Sigmoid colon (tissue), 7 donors: ENCODE measurements around the gene PREB. TPM values are rescaled to one million over a fixed set of nuclear protein-coding genes. Genes with fewer than 3 reads are reported as not detected.
A peak's percentile ranks its signal among the peaks of the same experiment; 100 is the strongest.

Experiments
- DNase-seq: peaks from one replicate; pipeline ENCODE4 v3.0.0-alpha.2; 2019
- H3K27ac ChIP-seq, 4 donors: fragments of 200-600 bp; sonication (generic); one replicate each; pipeline ENCODE4 v1.5.1; 2016 to 2019; ENCODE audit warnings: mild to moderate bottlenecking in 1 of 4
- H3K27me3 ChIP-seq, 3 donors: fragments of 200-600 bp; sonication (generic); one replicate each; pipeline ENCODE4 v1.5.1; 2019; ENCODE audit warnings: mild to moderate bottlenecking in 1 of 3
- H3K36me3 ChIP-seq, 4 donors: fragments of 200-600 bp; sonication (generic); one replicate each; pipeline ENCODE4 v1.5.1; 2016 to 2019
- H3K4me1 ChIP-seq, 4 donors: fragments of 200-600 bp; sonication (generic); one replicate each; pipeline ENCODE4 v1.5.1; 2017 to 2019
- H3K4me3 ChIP-seq, 4 donors: fragments of 200-600 bp; sonication (generic); one replicate each; pipeline ENCODE4 v1.5.1; 2017 to 2019; ENCODE audit warnings: mild to moderate bottlenecking in 2 of 4, moderate library complexity in 1 of 4
- H3K9me3 ChIP-seq, 4 donors: fragments of 200-600 bp in 3 of 4; sonication (generic) in 3 of 4; one replicate each; pipeline versions ENCODE4 v1.5.1 to v1.6.1; 2013 to 2019
- CTCF ChIP-seq, 4 experiments: fragments of 450-650 bp in 3 of 4; fragments of 200-600 bp in 1 of 4; IDR thresholded peaks; one replicate each; pipeline ENCODE4 v1.5.1; 2016 to 2019; ENCODE audit warnings: antibody characterized with exemption in 4 of 4, mild to moderate bottlenecking in 3 of 4, moderate library complexity in 2 of 4
- EP300 ChIP-seq, 4 donors: sonication (generic); formaldehyde crosslinking; IDR thresholded peaks; one replicate each; pipeline ENCODE4 v1.6.1; 2017; ENCODE audit warnings: antibody characterized with exemption in 4 of 4
- POLR2A ChIP-seq, 2 donors: fragments of 450-650 bp; IDR thresholded peaks; one replicate each; pipeline ENCODE4 v1.6.1; 2016; ENCODE audit warnings: antibody characterized with exemption in 2 of 2, mild to moderate bottlenecking in 2 of 2, moderate library complexity in 2 of 2
- POLR2AphosphoS5 ChIP-seq, 4 donors: sonication (generic); formaldehyde crosslinking; IDR thresholded peaks; one replicate each; pipeline ENCODE4 v1.6.1; 2017; ENCODE audit warnings: antibody characterized with exemption in 4 of 4
- WGBS, 2 donors: extraction: QIAGEN DNeasy Blood & Tissue Kit; methylation state at CpG; one replicate each; pipeline ENCODE4 v1.1.7; 2013; 5-methylcytosine and 5-hydroxymethylcytosine counted together
- intact Hi-C: fragments of 100-400 bp; cut with DNase I; formaldehyde crosslinking; loops from one replicate; pipeline ENCODE4 v1.15.1; 2023
- polyA plus RNA-seq, 3 donors: library from polyadenylated mRNA; stranded (reverse); fragments of 200-250 nt; gene quantifications; one replicate each; pipeline ENCODE4 v1.2.3, GENCODE V29; 2013
- total RNA-seq, 4 donors: library from RNA; depleted of rRNA; stranded (reverse); fragments of >200 nt; gene quantifications; one replicate each; pipeline ENCODE4 v1.1.0, GENCODE V29; 2016
- donor health status: healthy with polysubstance abuse.
- donor health status: Bipolar disorder and iron deficiency.
- donor health status: healthy.

The PREB gene
- total and polyA plus RNA-seq, 7 donors, result 28.2 to 58.5 (median 49.3) TPM

- 93% methylated on average over 29 of the region's 29 CpGs for WGBS, 2 donors
- no peaks in the 10 kb centered on the region for H3K4me1 ChIP-seq
- H3K27me3 ChIP-seq, result peaks cover 0 to 6% (median 0%) of the 10 kb centered on the region in 3 donors
- H3K36me3 ChIP-seq, result no peaks in the 10 kb centered on the region
- H3K4me3 ChIP-seq, result no peak overlapping the region
- TF ChIP-seq EP300 (IDR thresholded peaks at IDR 0.05), result no peak
- TF ChIP-seq POLR2AphosphoS5 (IDR thresholded peaks at IDR 0.05), result no peak
- TF ChIP-seq CTCF (IDR thresholded peaks at IDR 0.05), result no peak
- no peaks in the 10 kb centered on the region for H3K9me3 ChIP-seq
- DNase-seq, result peak; percentile 26
- H3K27ac ChIP-seq, result no peak overlapping the region
- intact Hi-C loops, result no loop called here
Observed at GRCh38 chr2:27149570-27150405, 15.4 kb upstream of the PREB start.

GRCh38 chr2:27148801-27149439, 14.5 kb upstream of the PREB start, which contains the start of gene TCF23:
Gene TCF23 (plus strand): TSS chr2:27149004. CDS start chr2:27149134, 130 bp downstream.
- 79 to 86% methylated on average over 12 of the region's 12 CpGs for WGBS, 2 donors
- TF ChIP-seq EP300 (IDR thresholded peaks at IDR 0.05), result no peak
- no peak for TF ChIP-seq CTCF (IDR thresholded peaks at IDR 0.05)
- no peak for TF ChIP-seq POLR2A (IDR thresholded peaks at IDR 0.05)
- TF ChIP-seq POLR2AphosphoS5 (IDR thresholded peaks at IDR 0.05), result no peak
- no peak within 1 kb of the TSS for H3K4me3 ChIP-seq
- no peaks in the 10 kb centered on the region for H3K9me3 ChIP-seq
- peaks cover 0 to 6% (median 0%) of the 10 kb centered on the region in 3 donors for H3K27me3 ChIP-seq
- no peaks in the 10 kb centered on the region for H3K4me1 ChIP-seq
- no peak within 1 kb of the TSS for H3K27ac ChIP-seq
- intact Hi-C loops, result no loop called here
- no peaks in the 10 kb centered on the region for H3K36me3 ChIP-seq
- DNase-seq, result peak; percentile 28

- whole genome bisulfite sequencing, 2 donors, result 93 to 95% methylated on average over 8 of the region's 8 CpGs
- H3K27ac ChIP-seq, result no peak overlapping the region
- TF ChIP-seq CTCF (IDR thresholded peaks at IDR 0.05), result no peak
- TF ChIP-seq POLR2AphosphoS5 (IDR thresholded peaks at IDR 0.05), result no peak
- TF ChIP-seq POLR2A (IDR thresholded peaks at IDR 0.05), result no peak
- no peak for TF ChIP-seq EP300 (IDR thresholded peaks at IDR 0.05)
Observed at GRCh38 chr2:27147935-27148334, 13.5 kb upstream of the PREB start.

GRCh38 chr2:27145682-27146081, 11.2 kb upstream of the PREB start:
- intact Hi-C loops, result no loop called here
- Histone ChIP-seq H3K36me3 (no peaks in the 10 kb centered on the region), H3K4me3 (no peak overlapping the region), H3K4me1 (no peaks in the 10 kb centered on the region), H3K27ac (no peak overlapping the region), H3K27me3 (peaks cover 0 to 6% (median 0%) of the 10 kb centered on the region in 3 donors), H3K9me3 (no peaks in the 10 kb centered on the region)
- whole genome bisulfite sequencing, 2 donors, result 61 to 83% methylated on average over 2 of the region's 2 CpGs
- TF ChIP-seq CTCF (IDR thresholded peaks at IDR 0.05) (no peak), POLR2AphosphoS5 (IDR thresholded peaks at IDR 0.05) (no peak), EP300 (IDR thresholded peaks at IDR 0.05) (no peak), POLR2A (IDR thresholded peaks at IDR 0.05) (no peak)
- DNase-seq, result no peak

More at GRCh38 chr2:27147935-27148334, 13.5 kb upstream of the PREB start:
- Histone ChIP-seq H3K4me3 (no peak overlapping the region), H3K4me1 (no peaks in the 10 kb centered on the region), H3K27me3 (peaks cover 0 to 6% (median 0%) of the 10 kb centered on the region in 3 donors), H3K9me3 (no peaks in the 10 kb centered on the region), H3K36me3 (no peaks in the 10 kb centered on the region)
- no peak for DNase-seq
- intact Hi-C loops, result no loop called here
